GM12864 (cell line): Measurements from ENCODE around the gene TCEAL2.
A peak's percentile ranks its signal among the peaks of the same experiment; 100 is the strongest.
"Not testable (repeated sequence)": the region's sequence is repeated elsewhere in the genome, so short reads cannot be mapped to it uniquely, and the experiment has no call there.

ENCODE experiments used
- DNase-seq: peaks from one replicate; pipeline ENCODE4 v3.0.0-alpha.2; 2011; ENCODE audit warnings: low read depth
- H3K4me3 ChIP-seq: 2 replicates; pipeline ENCODE4 v1.5.1; 2011; ENCODE audit warnings: mild to moderate bottlenecking, low read depth, low read length, control low read depth
- TF ChIP-seq, protein P1 (sequence below): IDR thresholded peaks from 2 replicates; pipeline ENCODE4 v1.5.1; 2011; ENCODE audit warnings: low read depth, mild to moderate bottlenecking, moderate library complexity, low read length, control low read depth, inconsistent platforms; ENCODE audit errors: missing control alignments

Gene TCEAL2

GRCh38 chrX:102125436-102125835, at the start of gene TCEAL2:
Gene TCEAL2, plus strand, starts transcription at chrX:102125679. Its CDS starts 1,152 bp downstream, at chrX:102126831.
- H3K4me3 ChIP-seq, DNase-seq: not testable (repeated sequence)

GRCh38 chrX:102077426-102077825, 48.1 kb upstream of the TCEAL2 start:
- H3K4me3 ChIP-seq: no peak overlapping the region
- TF ChIP-seq, protein P1, sequence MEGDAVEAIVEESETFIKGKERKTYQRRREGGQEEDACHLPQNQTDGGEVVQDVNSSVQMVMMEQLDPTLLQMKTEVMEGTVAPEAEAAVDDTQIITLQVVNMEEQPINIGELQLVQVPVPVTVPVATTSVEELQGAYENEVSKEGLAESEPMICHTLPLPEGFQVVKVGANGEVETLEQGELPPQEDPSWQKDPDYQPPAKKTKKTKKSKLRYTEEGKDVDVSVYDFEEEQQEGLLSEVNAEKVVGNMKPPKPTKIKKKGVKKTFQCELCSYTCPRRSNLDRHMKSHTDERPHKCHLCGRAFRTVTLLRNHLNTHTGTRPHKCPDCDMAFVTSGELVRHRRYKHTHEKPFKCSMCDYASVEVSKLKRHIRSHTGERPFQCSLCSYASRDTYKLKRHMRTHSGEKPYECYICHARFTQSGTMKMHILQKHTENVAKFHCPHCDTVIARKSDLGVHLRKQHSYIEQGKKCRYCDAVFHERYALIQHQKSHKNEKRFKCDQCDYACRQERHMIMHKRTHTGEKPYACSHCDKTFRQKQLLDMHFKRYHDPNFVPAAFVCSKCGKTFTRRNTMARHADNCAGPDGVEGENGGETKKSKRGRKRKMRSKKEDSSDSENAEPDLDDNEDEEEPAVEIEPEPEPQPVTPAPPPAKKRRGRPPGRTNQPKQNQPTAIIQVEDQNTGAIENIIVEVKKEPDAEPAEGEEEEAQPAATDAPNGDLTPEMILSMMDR: no peak
- DNase-seq: no peak

- TF ChIP-seq, protein P1: no peak
- no peak for DNase-seq
- no peak overlapping the region for H3K4me3 ChIP-seq
These were observed 39.8 kb upstream of the TCEAL2 start for GRCh38 chrX:102085706-102086105.

DNA sequence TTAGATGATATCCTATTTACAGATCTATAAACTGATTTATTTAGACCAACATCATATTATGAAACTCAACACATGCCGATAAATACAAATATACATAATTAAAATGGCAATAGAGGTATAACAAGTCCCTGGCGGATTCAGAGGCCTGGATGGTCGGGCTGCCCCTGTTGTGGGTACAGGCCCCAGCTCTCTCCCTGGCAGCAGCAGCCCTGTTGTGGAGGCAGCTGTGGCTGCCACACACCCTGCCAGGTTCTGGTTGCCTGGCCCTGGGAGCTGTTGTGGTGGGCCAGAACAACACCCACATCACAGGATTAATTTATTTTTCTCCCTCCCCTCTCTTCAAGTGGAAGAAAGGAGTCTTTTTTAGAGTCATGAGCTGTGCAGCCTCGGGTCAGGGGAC, 12.1 kb upstream of the TCEAL2 start:
- DNase-seq: no peak
- TF ChIP-seq, protein P1: no peak
- H3K4me3 ChIP-seq: no peak overlapping the region

- TF ChIP-seq, protein P1: no peak
- H3K4me3 ChIP-seq: no peak overlapping the region
- DNase-seq: no peak
These were observed 9.7 kb upstream of the TCEAL2 start for GRCh38 chrX:102115748-102116147.

- not testable (repeated sequence) for DNase-seq, H3K4me3 ChIP-seq
These were observed 465 bp upstream of the TCEAL2 start for GRCh38 chrX:102125014-102125413.

DNA sequence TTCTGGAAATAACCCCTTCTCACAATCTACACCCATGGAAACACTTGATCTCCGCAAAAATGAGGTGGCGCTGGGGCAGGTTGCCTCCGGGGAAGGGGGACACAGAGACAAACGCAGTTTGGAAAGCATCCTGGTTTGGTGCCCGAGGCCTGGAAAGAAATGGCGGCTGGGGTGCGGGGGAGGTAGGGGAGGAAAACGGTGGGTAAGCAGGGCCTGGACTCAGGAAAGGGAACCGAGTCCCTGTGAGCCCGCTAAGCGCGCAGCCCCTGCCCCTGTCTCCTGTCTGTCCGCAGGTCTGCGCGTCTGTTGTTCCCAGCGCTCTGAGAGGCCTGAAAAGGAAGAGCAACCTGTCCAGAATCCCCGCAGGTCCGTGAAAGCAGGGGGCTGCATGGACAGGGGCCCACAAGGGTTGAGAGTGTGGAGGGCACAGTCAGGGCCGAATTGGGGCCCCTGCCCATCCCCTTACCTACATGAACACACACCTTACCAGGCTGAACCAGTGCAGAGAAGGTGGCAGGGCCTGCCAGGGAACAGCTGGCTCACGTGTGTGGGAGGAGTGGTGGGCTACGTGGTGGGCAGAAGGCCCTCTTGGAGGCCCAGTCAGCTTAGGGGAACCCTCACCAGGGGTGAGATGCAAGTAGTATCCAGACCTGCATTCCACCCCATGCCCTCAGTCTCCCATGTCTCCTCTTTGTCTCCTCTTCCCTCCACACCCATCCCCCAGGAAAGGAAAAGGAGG, 770 bp downstream of the TCEAL2 start:
- not testable (repeated sequence) for H3K4me3 ChIP-seq, DNase-seq

- DNase-seq: no peak
- TF ChIP-seq, protein P1: no peak
- no peak overlapping the region for H3K4me3 ChIP-seq
These were observed 1.4 kb downstream of the TCEAL2 start for GRCh38 chrX:102126863-102127262.

- DNase-seq: no peak
- TF ChIP-seq, protein P1: peak; percentile 17
- no peak overlapping the region for H3K4me3 ChIP-seq
These were observed 4.0 kb downstream of the TCEAL2 start for GRCh38 chrX:102129473-102129872.
